Gastroesophageal sphincter (tissue), 4 donors: Measurements from ENCODE around the gene CHD1. TPM values are rescaled to one million over a fixed set of nuclear protein-coding genes. Genes with fewer than 3 reads are reported as not detected.

ENCODE experiments used
- ATAC-seq: fragments of 150-250 bp; one replicate; pipeline ENCODE4 v1.9.1; 2016; ENCODE audit warnings: mild to moderate bottlenecking, moderate library complexity
- H3K27ac ChIP-seq, 4 donors: fragments of 200-600 bp; sonication (generic) in 3 of 4; 1 replicate in 3 of 4; 2 replicates in 1 of 4; pipeline ENCODE4 v1.5.1; 2016 to 2019
- H3K27me3 ChIP-seq: fragments of 200-600 bp; sonication (generic); one replicate; pipeline ENCODE4 v1.5.1; 2019
- H3K36me3 ChIP-seq, 2 donors: fragments of 200-600 bp; sonication (generic); one replicate each; pipeline ENCODE4 v1.5.1; 2019; ENCODE audit warnings: control low read depth in 1 of 2
- H3K4me1 ChIP-seq, 3 donors: fragments of 200-600 bp; sonication (generic); 1 replicate in 2 of 3; 2 replicates in 1 of 3; pipeline ENCODE4 v1.5.1; 2016 to 2019; ENCODE audit warnings: control low read depth in 2 of 3
- H3K4me3 ChIP-seq, 2 donors: fragments of 200-600 bp; sonication (generic); one replicate each; pipeline ENCODE4 v1.5.1; 2019; ENCODE audit warnings: mild to moderate bottlenecking in 1 of 2, moderate library complexity in 1 of 2
- H3K9me3 ChIP-seq, 3 donors: fragments of 200-600 bp; sonication (generic); one replicate each; pipeline ENCODE4 v1.5.1; 2017 to 2019; ENCODE audit warnings: control low read depth in 2 of 3
- EP300 ChIP-seq: sonication (generic); formaldehyde crosslinking; IDR thresholded peaks from one replicate; pipeline ENCODE4 v1.6.1; 2017; ENCODE audit warnings: antibody characterized with exemption, mild to moderate bottlenecking
- POLR2A ChIP-seq, 2 donors: fragments of 450-650 bp; IDR thresholded peaks; one replicate each; pipeline ENCODE4 v1.6.1; 2017; ENCODE audit warnings: antibody characterized with exemption in 2 of 2, mild to moderate bottlenecking in 2 of 2, moderate library complexity in 1 of 2
- POLR2AphosphoS5 ChIP-seq: sonication (generic); formaldehyde crosslinking; IDR thresholded peaks from one replicate; pipeline ENCODE4 v1.6.1; 2017; ENCODE audit warnings: antibody characterized with exemption
- WGBS, 2 donors: methylation state at CpG; one replicate each; pipeline ENCODE4 v1.1.5; 2018; ENCODE audit warnings: low coverage in 1 of 2; 5-methylcytosine and 5-hydroxymethylcytosine counted together
- small RNA-seq, 4 donors: library from RNA; depleted of rRNA; stranded (forward); fragments of <200 nt; gene quantifications; one replicate each; pipeline ENCODE3, GENCODE V24; 2016
- total RNA-seq, 4 donors: library from RNA; depleted of rRNA; stranded (reverse); fragments of >200 nt; gene quantifications; one replicate each; pipeline ENCODE4 v1.1.0, GENCODE V29; 2016
- TF ChIP-seq, protein P1 (sequence below), 4 experiments: fragments of 200-600 bp in 2 of 4; fragments of 450-650 bp in 2 of 4; sonication (generic) in 1 of 4; IDR thresholded peaks; one replicate each; pipeline ENCODE4 v1.5.1; 2017 to 2019; ENCODE audit warnings: antibody characterized with exemption in 4 of 4, mild to moderate bottlenecking in 2 of 4, moderate library complexity in 2 of 4

CHD1 gene
- total RNA-seq, 4 donors from 2014 or later = 22.7 to 58.1 (median 48.2) TPM

GRCh38 chr5:98813755-98814154 is 115.1 kb downstream of the CHD1 start:
- H3K9me3 ChIP-seq = no peaks in the 10 kb centered on the region
- H3K4me3 ChIP-seq = no peak overlapping the region
- H3K27me3 ChIP-seq = no peaks in the 10 kb centered on the region
- ATAC-seq = no peak
- WGBS, 2 donors = 92 to 93% methylated on average over 3 of the region's 3 CpGs
- H3K4me1 ChIP-seq = no peaks in the 10 kb centered on the region
- H3K36me3 ChIP-seq = no peaks in the 10 kb centered on the region
- no peak overlapping the region for H3K27ac ChIP-seq
- TF ChIP-seq POLR2AphosphoS5 (no peak), POLR2A (IDR thresholded peaks at IDR 0.05) (no peak), EP300 (no peak)
- TF ChIP-seq, protein P1, sequence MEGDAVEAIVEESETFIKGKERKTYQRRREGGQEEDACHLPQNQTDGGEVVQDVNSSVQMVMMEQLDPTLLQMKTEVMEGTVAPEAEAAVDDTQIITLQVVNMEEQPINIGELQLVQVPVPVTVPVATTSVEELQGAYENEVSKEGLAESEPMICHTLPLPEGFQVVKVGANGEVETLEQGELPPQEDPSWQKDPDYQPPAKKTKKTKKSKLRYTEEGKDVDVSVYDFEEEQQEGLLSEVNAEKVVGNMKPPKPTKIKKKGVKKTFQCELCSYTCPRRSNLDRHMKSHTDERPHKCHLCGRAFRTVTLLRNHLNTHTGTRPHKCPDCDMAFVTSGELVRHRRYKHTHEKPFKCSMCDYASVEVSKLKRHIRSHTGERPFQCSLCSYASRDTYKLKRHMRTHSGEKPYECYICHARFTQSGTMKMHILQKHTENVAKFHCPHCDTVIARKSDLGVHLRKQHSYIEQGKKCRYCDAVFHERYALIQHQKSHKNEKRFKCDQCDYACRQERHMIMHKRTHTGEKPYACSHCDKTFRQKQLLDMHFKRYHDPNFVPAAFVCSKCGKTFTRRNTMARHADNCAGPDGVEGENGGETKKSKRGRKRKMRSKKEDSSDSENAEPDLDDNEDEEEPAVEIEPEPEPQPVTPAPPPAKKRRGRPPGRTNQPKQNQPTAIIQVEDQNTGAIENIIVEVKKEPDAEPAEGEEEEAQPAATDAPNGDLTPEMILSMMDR (IDR thresholded peaks at IDR 0.05) = no peak

GRCh38 chr5:98810206-98810605 is 118.6 kb downstream of the CHD1 start:
- no peak for ATAC-seq
- Histone ChIP-seq H3K9me3 (peaks cover 0 to 11% (median 3%) of the 10 kb centered on the region in 3 donors), H3K27me3 (no peaks in the 10 kb centered on the region), H3K4me1 (no peaks in the 10 kb centered on the region), H3K4me3 (no peak overlapping the region), H3K27ac (no peak overlapping the region), H3K36me3 (no peaks in the 10 kb centered on the region)
- TF ChIP-seq POLR2AphosphoS5 = no peak
- no peak for TF ChIP-seq POLR2A (IDR thresholded peaks at IDR 0.05)
- TF ChIP-seq, protein P1 (IDR thresholded peaks at IDR 0.05) = no peak
- no peak for TF ChIP-seq EP300
- 27% methylated on average over 2 of the region's 2 CpGs; no CpG with 5 or more reads in 1 of the 2 donors for WGBS, 2 donors

GRCh38 chr5:98807806-98808205 is 121.0 kb downstream of the CHD1 start:
- ATAC-seq = no peak
- H3K27ac ChIP-seq = no peak overlapping the region
- no peaks in the 10 kb centered on the region for H3K4me1 ChIP-seq
- H3K9me3 ChIP-seq = peaks cover 0 to 11% (median 3%) of the 10 kb centered on the region in 3 donors
- H3K36me3 ChIP-seq = no peaks in the 10 kb centered on the region
- TF ChIP-seq, protein P1 (IDR thresholded peaks at IDR 0.05) = no peak
- TF ChIP-seq EP300 (no peak), POLR2A (IDR thresholded peaks at IDR 0.05) (no peak), POLR2AphosphoS5 (no peak)
- H3K27me3 ChIP-seq = no peaks in the 10 kb centered on the region
- H3K4me3 ChIP-seq = no peak overlapping the region

- Histone ChIP-seq H3K9me3 (peaks cover 0 to 11% (median 3%) of the 10 kb centered on the region in 3 donors), H3K4me3 (no peak overlapping the region), H3K4me1 (no peaks in the 10 kb centered on the region), H3K27ac (no peak overlapping the region), H3K27me3 (no peaks in the 10 kb centered on the region), H3K36me3 (no peaks in the 10 kb centered on the region)
- 0% methylated on average over 1 of the region's 1 CpG for WGBS, 2 donors
- TF ChIP-seq POLR2A (IDR thresholded peaks at IDR 0.05) (no peak), POLR2AphosphoS5 (no peak), EP300 (no peak)
- TF ChIP-seq, protein P1 (IDR thresholded peaks at IDR 0.05) = no peak
- no peak for ATAC-seq
Observed at GRCh38 chr5:98805070-98805469, 123.7 kb downstream of the CHD1 start.

DNA sequence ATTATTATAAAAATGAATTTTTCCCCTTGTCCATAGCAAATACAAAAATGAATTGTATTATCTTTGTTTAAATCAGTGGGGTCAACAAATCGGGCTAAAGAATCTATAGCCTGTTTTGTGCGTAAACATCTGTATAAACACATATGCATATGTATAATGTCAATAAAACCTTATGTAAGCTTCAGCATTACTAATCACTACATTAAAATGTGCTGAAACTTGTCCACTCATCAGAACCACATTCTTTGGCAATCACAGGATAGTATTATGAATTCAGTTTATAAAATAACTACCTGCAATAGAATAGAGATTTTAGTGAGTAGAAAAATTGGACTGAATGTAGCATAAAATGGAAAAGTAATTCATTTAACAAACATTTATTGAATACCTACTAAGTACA is 124.7 kb downstream of the CHD1 start:
- WGBS, 2 donors = 88 to 89% methylated on average over 2 of the region's 2 CpGs
- H3K9me3 ChIP-seq = peaks cover 0 to 11% (median 3%) of the 10 kb centered on the region in 3 donors
- no peak for ATAC-seq
- H3K27me3 ChIP-seq = no peaks in the 10 kb centered on the region
- no peak overlapping the region for H3K4me3 ChIP-seq
- H3K27ac ChIP-seq = no peak overlapping the region
- H3K36me3 ChIP-seq = no peaks in the 10 kb centered on the region
- TF ChIP-seq, protein P1 (IDR thresholded peaks at IDR 0.05) = no peak
- TF ChIP-seq POLR2A (IDR thresholded peaks at IDR 0.05) (no peak), EP300 (no peak), POLR2AphosphoS5 (no peak)
- H3K4me1 ChIP-seq = no peaks in the 10 kb centered on the region

Small RNA genes within 50 kb of the gene (small RNA-seq; reads per million reads assigned to genes)
- gene RF00019 = 0 reads per million in 4 donors
- gene RNU6-402P = 0 reads per million in 4 donors

Other genes with a start within 250 kb of the CHD1 start
- gene RGMB, start 155.3 kb downstream of the CHD1 start, total RNA-seq = 100 to 1,000 TPM in 3 of 4 donors, 10 to 100 TPM in 1; 37.3 to 248 (median 174) TPM